Astrocyte (in vitro differentiated cells and primary cell): ENCODE results near the gene PGLYRP4. TPM values are rescaled to one million over a fixed set of nuclear protein-coding genes. Genes with fewer than 3 reads are reported as not detected.

ENCODE experiments used
- DNase-seq: peaks from one replicate; pipeline ENCODE4 v3.0.0-alpha.2; 2010; ENCODE audit warnings: low read depth
- FAIRE-seq: peaks from 2 replicates; lab custom pipeline; 2011; peaks lifted over from hg19 to GRCh38; lab: Jason Lieb, UNC
- H2AFZ ChIP-seq: 2 replicates; pipeline ENCODE4 v1.6.0; 2012; ENCODE audit warnings: low read depth, low read length, inconsistent platforms
- H3K27ac ChIP-seq: 2 replicates; pipeline ENCODE4 v1.5.1; 2011; ENCODE audit warnings: low read depth, low read length, inconsistent platforms
- H3K27me3 ChIP-seq: 2 replicates; pipeline ENCODE4 v1.6.0; 2011; ENCODE audit warnings: low read length, inconsistent platforms; ENCODE audit not compliant: insufficient read depth
- H3K36me3 ChIP-seq: 2 replicates; pipeline ENCODE4 v1.5.1; 2011; ENCODE audit warnings: low read length, inconsistent platforms; ENCODE audit not compliant: insufficient read depth
- H3K4me1 ChIP-seq: 2 replicates; pipeline ENCODE4 v1.5.1; 2011; ENCODE audit warnings: low read length, inconsistent platforms; ENCODE audit not compliant: insufficient read depth
- H3K4me2 ChIP-seq: 2 replicates; pipeline ENCODE4 v1.6.0; 2012; ENCODE audit warnings: low read length, inconsistent platforms
- H3K4me3 ChIP-seq: 2 replicates; pipeline ENCODE4 v1.5.1; 2011; ENCODE audit warnings: low read depth, mild to moderate bottlenecking, low read length, inconsistent platforms; ENCODE audit not compliant: insufficient read depth
- H3K79me2 ChIP-seq: 2 replicates; pipeline ENCODE4 v1.6.0; 2012; ENCODE audit warnings: mild to moderate bottlenecking, low read length, inconsistent platforms; ENCODE audit not compliant: insufficient read depth
- H3K9ac ChIP-seq: 2 replicates; pipeline ENCODE4 v1.6.0; 2012; ENCODE audit warnings: mild to moderate bottlenecking, low read length, inconsistent platforms
- H3K9me3 ChIP-seq: 2 replicates; pipeline ENCODE4 v1.5.1; 2012; ENCODE audit warnings: low read depth, mild to moderate bottlenecking, low read length, inconsistent platforms; ENCODE audit not compliant: insufficient read depth
- H4K20me1 ChIP-seq: 2 replicates; pipeline ENCODE4 v1.6.0; 2012; ENCODE audit warnings: low read length, inconsistent platforms; ENCODE audit not compliant: insufficient read depth
- H3K27ac Mint-ChIP-seq: one replicate; pipeline ENCODE4 v1.8.0; 2021; ENCODE audit warnings: mild to moderate bottlenecking, mixed read lengths; ENCODE audit not compliant: unreplicated experiment
- H3K27me3 Mint-ChIP-seq: one replicate; pipeline ENCODE4 v1.8.0; 2021; ENCODE audit warnings: low read depth, mixed read lengths; ENCODE audit not compliant: unreplicated experiment
- H3K36me3 Mint-ChIP-seq: one replicate; pipeline ENCODE4 v1.8.0; 2021; ENCODE audit warnings: low read depth, mixed read lengths; ENCODE audit not compliant: unreplicated experiment
- H3K4me1 Mint-ChIP-seq: one replicate; pipeline ENCODE4 v1.8.0; 2021; ENCODE audit warnings: low read depth, mixed read lengths; ENCODE audit not compliant: unreplicated experiment
- H3K4me3 Mint-ChIP-seq: one replicate; pipeline ENCODE4 v1.8.0; 2021; ENCODE audit warnings: mild to moderate bottlenecking, moderate library complexity, mixed read lengths; ENCODE audit not compliant: unreplicated experiment
- H3K9me3 Mint-ChIP-seq: one replicate; pipeline ENCODE4 v1.8.0; 2021; ENCODE audit warnings: mild to moderate bottlenecking, mixed read lengths; ENCODE audit not compliant: unreplicated experiment
- EZH2 ChIP-seq: IDR thresholded peaks from 2 replicates; pipeline ENCODE4 v1.6.1; 2012; ENCODE audit warnings: mild to moderate bottlenecking, low read length, inconsistent platforms; ENCODE audit not compliant: insufficient read depth
- total RNA-seq: library from RNA; stranded (reverse); gene quantifications from 2 replicates; pipeline ENCODE4 v1.2.1, GENCODE V29; 2021
- TF ChIP-seq, protein P1 (sequence below): IDR thresholded peaks from 2 replicates; pipeline ENCODE4 v1.5.1; 2011; ENCODE audit warnings: low read depth, mild to moderate bottlenecking, inconsistent platforms, low read length, moderate library complexity; ENCODE audit not compliant: insufficient read depth

PGLYRP4 gene
- total RNA-seq, 1 donor from 2014 or later = not detected

DNA sequence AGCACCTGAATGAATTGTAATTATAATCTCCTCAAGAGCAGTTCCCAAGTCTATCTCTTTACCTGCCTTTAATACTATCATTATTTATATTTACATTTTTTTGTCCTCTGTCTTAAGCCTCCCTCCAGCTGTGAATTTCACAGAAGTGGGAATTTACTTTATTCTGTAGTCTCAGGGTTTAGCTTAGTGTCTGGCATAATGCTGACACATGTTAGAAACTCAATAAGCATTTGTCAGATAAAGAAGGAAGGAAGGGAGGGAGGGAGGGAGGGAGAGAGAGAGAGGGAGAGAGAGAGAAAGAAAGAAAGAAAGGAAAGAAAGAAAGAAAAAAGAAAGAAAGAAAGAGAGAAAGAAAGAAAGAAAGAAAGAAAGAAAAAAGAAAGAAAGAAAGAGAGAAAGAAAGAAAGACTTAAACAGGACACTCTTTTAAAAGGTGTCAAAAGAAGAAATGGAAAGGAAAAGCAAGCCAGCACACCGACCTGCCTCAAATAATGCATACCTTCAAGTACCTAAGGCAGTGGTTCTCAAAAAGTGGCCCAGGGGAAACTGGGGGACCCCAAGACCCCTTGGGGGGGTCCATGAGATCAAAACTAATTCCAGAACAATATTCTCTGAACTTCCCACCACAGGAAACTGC is 1.8 kb upstream of the PGLYRP4 start:
- Histone ChIP-seq H4K20me1 (no peaks in the 10 kb centered on the region), H3K27me3 (peaks cover 7% of the 10 kb centered on the region), H2AFZ (no peak overlapping the region), H3K27ac (no peak overlapping the region), H3K79me2 (no peaks in the 10 kb centered on the region), H3K9ac (no peak overlapping the region), H3K4me2 (no peak overlapping the region), H3K4me3 (no peak overlapping the region), H3K4me1 (no peaks in the 10 kb centered on the region), H3K36me3 (no peaks in the 10 kb centered on the region), H3K9me3 (no peaks in the 10 kb centered on the region)
- no peak for TF ChIP-seq EZH2
- TF ChIP-seq, protein P1, sequence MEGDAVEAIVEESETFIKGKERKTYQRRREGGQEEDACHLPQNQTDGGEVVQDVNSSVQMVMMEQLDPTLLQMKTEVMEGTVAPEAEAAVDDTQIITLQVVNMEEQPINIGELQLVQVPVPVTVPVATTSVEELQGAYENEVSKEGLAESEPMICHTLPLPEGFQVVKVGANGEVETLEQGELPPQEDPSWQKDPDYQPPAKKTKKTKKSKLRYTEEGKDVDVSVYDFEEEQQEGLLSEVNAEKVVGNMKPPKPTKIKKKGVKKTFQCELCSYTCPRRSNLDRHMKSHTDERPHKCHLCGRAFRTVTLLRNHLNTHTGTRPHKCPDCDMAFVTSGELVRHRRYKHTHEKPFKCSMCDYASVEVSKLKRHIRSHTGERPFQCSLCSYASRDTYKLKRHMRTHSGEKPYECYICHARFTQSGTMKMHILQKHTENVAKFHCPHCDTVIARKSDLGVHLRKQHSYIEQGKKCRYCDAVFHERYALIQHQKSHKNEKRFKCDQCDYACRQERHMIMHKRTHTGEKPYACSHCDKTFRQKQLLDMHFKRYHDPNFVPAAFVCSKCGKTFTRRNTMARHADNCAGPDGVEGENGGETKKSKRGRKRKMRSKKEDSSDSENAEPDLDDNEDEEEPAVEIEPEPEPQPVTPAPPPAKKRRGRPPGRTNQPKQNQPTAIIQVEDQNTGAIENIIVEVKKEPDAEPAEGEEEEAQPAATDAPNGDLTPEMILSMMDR = no peak
- H3K27ac Mint-ChIP-seq = no peak overlapping the region
- DNase-seq (no peak), FAIRE-seq (no peak)
- H3K36me3 Mint-ChIP-seq = no peaks in the 10 kb centered on the region
- H3K27me3 Mint-ChIP-seq = peaks cover 38% of the 10 kb centered on the region
- H3K9me3 Mint-ChIP-seq = no peaks in the 10 kb centered on the region
- no peak overlapping the region for H3K4me3 Mint-ChIP-seq
- H3K4me1 Mint-ChIP-seq = no peaks in the 10 kb centered on the region

DNA sequence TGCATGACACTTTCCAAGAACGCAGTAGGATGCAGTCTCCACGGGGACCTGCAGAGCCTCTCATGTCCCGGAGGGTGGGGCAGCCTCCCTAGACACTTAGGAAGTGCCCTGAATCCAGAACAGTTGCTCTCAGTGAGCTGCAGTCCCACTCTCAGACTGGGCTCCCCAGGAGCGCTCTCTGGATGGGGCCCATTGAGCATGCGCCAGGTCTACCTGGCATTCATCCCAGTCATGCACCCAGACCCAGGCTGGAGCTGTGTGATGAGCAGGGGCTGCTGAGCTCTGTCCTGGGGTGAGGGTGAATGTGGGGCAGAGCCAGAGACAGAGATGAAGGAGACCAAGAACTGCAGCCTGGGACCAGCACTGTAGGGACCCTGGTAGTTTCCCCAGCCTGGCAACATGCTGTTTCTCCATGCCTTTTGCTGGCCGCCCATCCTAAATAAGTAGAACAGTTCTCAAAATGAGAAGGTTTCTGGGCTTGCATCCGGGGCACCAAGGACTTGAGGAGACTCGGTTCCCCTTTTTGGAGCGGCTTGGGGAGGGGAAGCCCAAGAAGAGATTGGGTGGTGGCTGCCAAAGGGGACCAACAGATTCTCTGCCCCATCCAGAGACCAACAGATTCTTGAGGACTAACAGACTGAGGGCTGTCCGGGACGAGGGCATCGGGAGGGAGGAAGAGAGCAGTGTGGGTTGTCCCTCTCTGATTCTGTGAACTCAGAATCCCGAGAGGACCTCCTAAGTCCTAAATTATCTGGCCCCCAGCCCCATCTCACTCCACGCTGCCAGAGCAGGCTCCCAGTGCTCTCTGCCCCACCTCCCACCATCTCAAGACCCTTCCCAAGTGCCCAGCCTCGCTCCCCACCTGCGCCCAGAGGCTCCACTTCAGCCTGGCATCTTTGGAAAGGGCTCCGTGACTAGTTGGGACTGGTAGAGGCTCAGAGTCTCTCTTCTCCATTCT is 1.0 kb upstream of the PGLYRP4 start:
- no peaks in the 10 kb centered on the region for H3K9me3 ChIP-seq
- Mint-ChIP-seq H3K27me3 (peaks cover 43% of the 10 kb centered on the region), H3K9me3 (no peaks in the 10 kb centered on the region), H3K27ac (no peak overlapping the region), H3K4me1 (no peaks in the 10 kb centered on the region), H3K4me3 (no peak overlapping the region), H3K36me3 (no peaks in the 10 kb centered on the region)
- no peak overlapping the region for H3K27ac ChIP-seq
- peaks cover 7% of the 10 kb centered on the region for H3K27me3 ChIP-seq
- DNase-seq (no peak), FAIRE-seq (no peak)
- no peak overlapping the region for H2AFZ ChIP-seq
- no peak overlapping the region for H3K4me2 ChIP-seq
- H3K4me1 ChIP-seq = no peaks in the 10 kb centered on the region
- TF ChIP-seq, protein P1 = no peak
- TF ChIP-seq EZH2 = no peak
- no peaks in the 10 kb centered on the region for H3K36me3 ChIP-seq
- no peak overlapping the region for H3K9ac ChIP-seq
- no peaks in the 10 kb centered on the region for H3K79me2 ChIP-seq
- H3K4me3 ChIP-seq = no peak overlapping the region
- H4K20me1 ChIP-seq = no peaks in the 10 kb centered on the region
